ENCODE results near the gene POLH. TPM values are rescaled to one million over a fixed set of nuclear protein-coding genes. Genes with fewer than 3 reads are reported as not detected.

The POLH gene
- total RNA-seq, 2 donors from 2014 or later: 11.2 to 18.8 TPM

GRCh38 chr6:43572015-43572414 lies 4.0 kb upstream of the POLH start:
- H3K36me3 Mint-ChIP-seq (ENCODE audit: low read depth): peaks cover 44% of the 10 kb centered on the region
- H3K36me3 ChIP-seq (ENCODE audit: control insufficient read depth, insufficient read depth, low read length): peaks cover 55% of the 10 kb centered on the region
- no peaks in the 10 kb centered on the region for H3K9me3 ChIP-seq (ENCODE audit: control insufficient read depth, low read length)
- no peak for TF ChIP-seq CTCF (conservative IDR thresholded peaks at IDR 0.05)
- H3K9me3 Mint-ChIP-seq: no peaks in the 10 kb centered on the region
- H3K4me1 ChIP-seq (ENCODE audit: control insufficient read depth, insufficient read depth, low read length): peaks cover 4% of the 10 kb centered on the region
- H3K4me3 Mint-ChIP-seq: no peak overlapping the region
- no peak overlapping the region for H3K9ac ChIP-seq (ENCODE audit: extremely low read depth, low read length, poor library complexity, severe bottlenecking)
- no peak overlapping the region for H3K4me3 ChIP-seq (ENCODE audit: low read length)
- peak; percentile 12 for DNase-seq
- peaks cover 5% of the 10 kb centered on the region for H3K4me1 Mint-ChIP-seq
- H3K27ac Mint-ChIP-seq: no peak overlapping the region
- no peak overlapping the region for H3K27ac ChIP-seq (ENCODE audit: low read depth, low read length)
- WGBS, 2 experiments (ENCODE audit: insufficient coverage in 1 of 2, insufficient read length in 1 of 2): 92 to 95% methylated on average over 4 of the region's 4 CpGs
- no peaks in the 10 kb centered on the region for H3K27me3 ChIP-seq (ENCODE audit: control insufficient read depth, insufficient read depth, low read length, poor library complexity, severe bottlenecking)
- H3K27me3 Mint-ChIP-seq (ENCODE audit: insufficient read depth): no peaks in the 10 kb centered on the region

GRCh38 chr6:43575105-43575771 lies 747 bp upstream of the POLH start:
- peaks cover 30% of the 10 kb centered on the region for H3K36me3 ChIP-seq (ENCODE audit: control insufficient read depth, insufficient read depth, low read length)
- H3K9ac ChIP-seq (ENCODE audit: extremely low read depth, low read length, poor library complexity, severe bottlenecking): peak overlapping the region; percentile 52
- H3K9me3 ChIP-seq (ENCODE audit: control insufficient read depth, low read length): no peaks in the 10 kb centered on the region
- H3K36me3 Mint-ChIP-seq (ENCODE audit: low read depth): peaks cover 31% of the 10 kb centered on the region
- peaks cover 2% of the 10 kb centered on the region for H3K9me3 Mint-ChIP-seq
- H3K4me3 Mint-ChIP-seq: peak overlapping the region; percentile 94
- H3K27me3 Mint-ChIP-seq (ENCODE audit: insufficient read depth): no peaks in the 10 kb centered on the region
- peak overlapping the region; percentile 86 for H3K27ac Mint-ChIP-seq
- no peak for TF ChIP-seq CTCF (conservative IDR thresholded peaks at IDR 0.05)
- H3K4me3 ChIP-seq (ENCODE audit: low read length): peak overlapping the region; percentile 100
- DNase-seq: no peak
- H3K4me1 ChIP-seq (ENCODE audit: control insufficient read depth, insufficient read depth, low read length): peaks cover 4% of the 10 kb centered on the region
- WGBS, 2 experiments (ENCODE audit: insufficient coverage in 1 of 2, insufficient read length in 1 of 2): 1% methylated on average over 22 to 37 of the region's 38 CpGs
- peak overlapping the region; percentile 52 for H3K27ac ChIP-seq (ENCODE audit: low read depth, low read length)
- H3K4me1 Mint-ChIP-seq: peaks cover 11% of the 10 kb centered on the region
- no peaks in the 10 kb centered on the region for H3K27me3 ChIP-seq (ENCODE audit: control insufficient read depth, insufficient read depth, low read length, poor library complexity, severe bottlenecking)

GRCh38 chr6:43578748-43579147 lies 2.8 kb downstream of the POLH start:
- H3K4me1 ChIP-seq (ENCODE audit: control insufficient read depth, insufficient read depth, low read length): peaks cover 4% of the 10 kb centered on the region
- Mint-ChIP-seq H3K4me1 (peaks cover 11% of the 10 kb centered on the region), H3K9me3 (peaks cover 8% of the 10 kb centered on the region), H3K27me3 (ENCODE audit: insufficient read depth) (no peaks in the 10 kb centered on the region), H3K4me3 (no peak overlapping the region), H3K36me3 (ENCODE audit: low read depth) (peaks cover 21% of the 10 kb centered on the region), H3K27ac (no peak overlapping the region)
- H3K9me3 ChIP-seq (ENCODE audit: control insufficient read depth, low read length): peaks cover 8% of the 10 kb centered on the region
- DNase-seq: no peak
- H3K36me3 ChIP-seq (ENCODE audit: control insufficient read depth, insufficient read depth, low read length): peaks cover 20% of the 10 kb centered on the region
- 97% methylated on average over 3 of the region's 3 CpGs; no CpG with 5 or more reads in 1 of the 2 experiments for WGBS, 2 experiments (ENCODE audit: insufficient coverage in 1 of 2, insufficient read length in 1 of 2)
- no peak for TF ChIP-seq CTCF (conservative IDR thresholded peaks at IDR 0.05)
- H3K4me3 ChIP-seq (ENCODE audit: low read length): peak overlapping the region; percentile 100
- H3K27me3 ChIP-seq (ENCODE audit: control insufficient read depth, insufficient read depth, low read length, poor library complexity, severe bottlenecking): no peaks in the 10 kb centered on the region
- H3K9ac ChIP-seq (ENCODE audit: extremely low read depth, low read length, poor library complexity, severe bottlenecking): no peak overlapping the region
- no peak overlapping the region for H3K27ac ChIP-seq (ENCODE audit: low read depth, low read length)
